ENCODE measurements around the gene SPDYE8.
"Not testable (repeated sequence)": the region's sequence is repeated elsewhere in the genome, so short reads cannot be mapped to it uniquely, and the experiment has no call there.

SPDYE8 gene, protein sequence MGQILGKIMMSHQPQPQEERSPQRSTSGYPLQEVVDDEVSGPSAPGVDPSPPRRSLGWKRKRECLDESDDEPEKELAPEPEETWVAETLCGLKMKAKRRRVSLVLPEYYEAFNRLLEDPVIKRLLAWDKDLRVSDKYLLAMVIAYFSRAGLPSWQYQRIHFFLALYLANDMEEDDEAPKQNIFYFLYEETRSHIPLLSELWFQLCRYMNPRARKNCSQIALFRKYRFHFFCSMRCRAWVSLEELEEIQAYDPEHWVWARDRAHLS

DNA sequence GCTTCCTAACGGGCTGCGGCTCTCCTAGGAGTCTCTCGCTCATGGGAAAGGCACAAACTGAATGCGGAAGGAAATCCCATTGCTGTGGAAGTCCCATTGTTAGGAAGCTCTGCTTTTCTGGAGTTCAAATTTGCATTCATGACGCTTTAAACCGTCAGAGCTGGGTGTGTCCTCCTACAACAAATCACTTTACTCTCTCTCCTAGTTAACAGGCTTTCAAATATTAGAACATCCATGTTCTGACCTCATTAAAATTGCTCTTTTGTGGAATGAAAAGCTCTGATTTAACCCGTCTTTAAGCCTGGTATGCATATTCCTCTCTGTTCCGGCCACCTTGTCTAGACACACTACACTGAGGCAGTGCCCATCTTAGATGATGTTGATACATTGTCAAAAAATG, at the start of gene SPDYE8:
Gene SPDYE8 (minus strand): TSS at position 101 of the 400 bp plus-strand sequence. CDS start 1,800 bp downstream, outside the sequence.
- not testable (repeated sequence) for H3K4me3 ChIP-seq (ENCODE audit: low read length)

DNA sequence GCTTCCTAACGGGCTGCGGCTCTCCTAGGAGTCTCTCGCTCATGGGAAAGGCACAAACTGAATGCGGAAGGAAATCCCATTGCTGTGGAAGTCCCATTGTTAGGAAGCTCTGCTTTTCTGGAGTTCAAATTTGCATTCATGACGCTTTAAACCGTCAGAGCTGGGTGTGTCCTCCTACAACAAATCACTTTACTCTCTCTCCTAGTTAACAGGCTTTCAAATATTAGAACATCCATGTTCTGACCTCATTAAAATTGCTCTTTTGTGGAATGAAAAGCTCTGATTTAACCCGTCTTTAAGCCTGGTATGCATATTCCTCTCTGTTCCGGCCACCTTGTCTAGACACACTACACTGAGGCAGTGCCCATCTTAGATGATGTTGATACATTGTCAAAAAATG, 28.2 kb upstream of the SPDYE8 start, which contains the start of gene SPDYE11:
Gene SPDYE11 (minus strand): TSS at position 101 of the 400 bp plus-strand sequence. CDS start 1,800 bp downstream, outside the sequence.
- H3K4me3 ChIP-seq (ENCODE audit: low read length), result not testable (repeated sequence)

DNA sequence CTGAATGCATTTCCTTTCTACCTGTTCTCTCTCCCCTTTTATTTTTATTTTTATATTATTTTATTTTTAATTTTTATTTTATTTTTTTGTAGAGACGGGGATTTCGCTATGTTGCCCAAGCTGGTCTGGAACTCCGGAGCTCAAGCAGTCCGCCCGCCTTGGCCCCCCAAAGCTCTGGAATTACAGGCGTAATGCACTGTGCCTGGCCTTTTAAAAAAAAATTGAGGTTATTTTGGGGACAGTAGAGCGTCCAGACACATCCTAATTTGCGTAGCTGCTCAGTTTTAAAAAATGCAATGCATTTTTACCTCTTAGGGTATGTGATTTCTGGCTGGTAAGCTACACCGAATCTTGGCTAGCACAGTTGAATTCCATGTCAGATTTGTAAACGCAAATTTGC, 23.1 kb downstream of the SPDYE8 start:
- peak overlapping the region; percentile 69 for H3K4me3 ChIP-seq (ENCODE audit: low read length)

DNA sequence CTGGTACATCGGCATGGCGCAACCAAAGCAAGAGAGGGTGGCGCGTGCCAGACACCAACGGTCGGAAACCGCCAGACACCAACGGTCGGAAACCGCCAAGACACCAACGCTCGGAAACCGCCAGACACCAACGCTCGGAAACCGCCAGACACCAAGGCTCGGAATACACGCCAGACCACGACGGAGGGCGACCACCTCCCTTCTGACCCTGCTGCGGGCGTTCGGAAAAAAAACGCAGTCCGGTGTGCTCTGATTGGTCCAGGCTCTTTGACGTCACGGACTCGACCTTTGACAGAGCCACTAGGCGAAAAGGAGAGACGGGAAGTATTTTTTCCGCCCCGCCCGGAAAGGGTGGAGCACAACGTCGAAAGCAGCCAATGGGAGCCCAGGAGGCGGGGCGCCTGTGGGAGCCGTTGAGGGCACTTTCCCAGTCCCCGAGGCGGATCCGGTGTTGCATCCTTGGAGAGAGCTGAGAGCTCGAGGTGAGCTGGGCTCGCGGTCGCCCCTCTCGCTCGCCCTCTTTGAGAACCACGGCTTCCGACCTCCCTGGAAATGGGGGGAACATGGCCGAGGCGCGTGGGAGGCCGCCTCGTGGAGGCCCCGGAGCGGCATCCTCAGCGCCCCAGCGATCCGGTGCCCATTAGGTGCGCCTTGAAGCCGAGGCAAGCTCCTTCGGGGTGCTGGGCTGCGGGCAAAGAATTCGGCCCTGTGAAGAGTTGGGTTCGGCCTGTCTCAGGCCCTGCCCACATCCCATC, 23.7 kb downstream of the SPDYE8 start:
- peak overlapping the region; percentile 51; the same call in 1 of the 2 replicates for H3K4me3 ChIP-seq (ENCODE audit: low read length)

DNA sequence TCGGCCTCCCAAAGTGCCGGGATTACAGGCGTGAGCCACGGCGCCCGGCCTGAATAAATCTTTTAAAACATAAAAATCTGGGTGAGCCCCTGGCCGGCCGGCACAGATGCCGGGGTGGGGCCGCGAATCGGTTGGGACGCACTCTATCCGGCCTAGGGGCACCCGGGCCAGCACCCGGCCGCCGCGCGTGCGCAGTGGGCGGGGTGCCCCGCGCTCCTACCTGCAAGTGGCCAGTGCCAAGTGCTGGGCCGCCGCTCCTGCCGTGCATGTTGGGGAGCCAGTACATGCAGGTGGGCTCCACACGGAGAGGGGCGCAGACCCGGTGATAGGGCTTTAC, 24.2 kb downstream of the SPDYE8 start:
- peak overlapping the region; percentile 51; the same call in 1 of the 2 replicates for H3K4me3 ChIP-seq (ENCODE audit: low read length)

DNA sequence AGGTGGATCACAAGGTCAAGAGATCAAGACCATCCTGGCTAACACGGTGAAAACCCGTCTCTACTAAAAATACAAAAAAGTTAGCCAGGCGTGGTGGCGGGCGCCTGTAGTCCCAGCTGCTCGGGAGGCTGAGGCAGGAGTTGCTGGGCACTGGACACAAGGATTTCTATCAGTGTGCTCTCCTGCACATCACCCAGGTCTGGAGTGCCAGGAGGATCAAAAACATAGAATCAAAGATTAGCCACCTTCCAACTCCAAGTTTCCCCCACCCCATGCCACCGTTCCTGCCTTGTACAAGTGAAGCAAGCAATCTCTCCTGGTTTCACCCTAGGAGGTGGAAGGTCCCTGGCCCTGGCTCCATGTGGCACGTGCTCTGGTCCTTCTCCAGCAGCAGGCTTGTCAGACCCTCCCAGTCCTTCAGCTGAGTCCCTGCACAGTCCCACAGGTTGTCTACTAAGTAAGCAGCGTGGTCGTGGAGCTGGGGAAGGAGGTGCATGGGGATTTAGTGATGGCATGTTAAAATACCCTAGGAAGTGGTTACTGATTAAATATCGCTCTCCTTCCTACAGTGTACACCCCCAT, 31.6 kb downstream of the SPDYE8 start:
- H3K4me3 ChIP-seq (ENCODE audit: low read length), result not testable (repeated sequence)

DNA sequence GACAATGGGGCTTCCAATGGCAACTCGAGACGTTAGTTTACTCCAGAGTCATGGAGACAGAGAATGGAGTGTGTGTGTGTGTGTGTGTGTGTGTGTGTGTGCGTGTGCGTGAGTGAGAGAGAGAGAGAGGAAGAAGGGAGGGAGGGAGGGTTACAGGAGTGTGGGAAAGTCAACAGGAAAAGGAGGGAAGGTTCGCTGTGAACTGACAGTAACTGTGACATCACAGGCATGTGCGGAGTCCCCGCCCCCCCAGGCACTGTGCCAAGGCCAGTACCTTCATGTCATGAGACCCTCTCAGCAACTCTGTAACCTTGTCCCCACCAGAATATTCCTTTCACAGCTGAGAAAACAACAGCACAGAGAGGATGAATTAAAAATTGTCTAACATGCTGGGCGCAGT, 32.1 kb downstream of the SPDYE8 start:
- not testable (repeated sequence) for H3K4me3 ChIP-seq (ENCODE audit: low read length)

DNA sequence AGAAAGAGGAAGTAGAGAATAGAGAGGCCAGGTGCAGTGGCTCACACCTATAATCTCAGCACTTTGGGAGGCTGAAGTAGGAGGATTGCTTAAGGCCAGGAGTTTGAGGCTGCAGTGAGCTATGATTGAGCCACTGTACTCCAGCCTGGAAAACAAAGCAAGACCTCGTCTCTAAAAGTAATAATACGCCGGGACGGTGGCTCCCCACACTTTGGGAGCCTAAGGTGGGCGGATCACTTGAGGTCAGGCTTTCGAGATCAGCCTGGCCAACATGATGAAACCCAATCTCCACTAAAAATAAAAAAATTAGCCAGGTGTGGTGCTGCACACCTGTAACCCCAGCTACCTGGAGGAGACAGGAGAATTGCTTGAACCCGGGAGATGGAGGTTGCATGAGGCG, 34.1 kb downstream of the SPDYE8 start:
- not testable (repeated sequence) for H3K4me3 ChIP-seq (ENCODE audit: low read length)

DNA sequence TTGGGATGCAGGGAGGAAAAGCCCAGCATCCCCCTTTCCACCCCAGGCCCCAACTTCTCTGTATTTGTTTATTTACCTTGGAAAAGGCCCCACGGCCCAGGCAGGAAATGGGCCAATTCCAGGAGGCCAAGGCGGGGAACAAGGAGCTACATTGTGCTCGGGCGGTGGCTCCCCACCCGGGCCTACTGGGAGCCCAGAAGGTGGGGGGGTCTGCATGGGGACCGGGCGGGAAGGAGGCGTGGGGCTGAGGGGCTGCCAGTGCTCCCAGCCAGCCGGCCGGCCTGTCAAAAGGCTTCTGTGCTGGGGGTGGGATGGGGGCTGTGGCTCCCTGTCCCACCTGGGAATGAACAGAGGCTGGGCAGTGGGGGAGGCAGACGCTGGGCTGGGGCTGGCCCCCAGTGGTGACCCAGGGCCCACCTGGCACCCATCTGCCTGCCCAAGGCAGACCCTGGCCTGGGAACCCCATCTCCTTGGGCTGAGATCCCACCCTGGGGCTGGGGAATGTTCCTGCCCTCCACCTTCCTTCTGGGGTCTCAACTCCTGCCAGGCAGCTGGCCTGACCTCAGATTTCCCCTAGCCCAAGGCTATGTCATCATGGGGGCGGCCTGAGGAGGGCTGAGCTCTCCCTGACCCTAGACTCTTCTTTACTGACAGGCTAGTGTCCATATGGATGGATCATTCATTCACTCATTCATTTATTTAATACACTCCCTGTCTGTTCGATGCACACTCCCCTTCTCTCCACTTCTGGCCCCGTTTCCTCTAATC, 39.2 kb downstream of the SPDYE8 start:
- H3K4me3 ChIP-seq (ENCODE audit: low read length), result not testable (repeated sequence)

DNA sequence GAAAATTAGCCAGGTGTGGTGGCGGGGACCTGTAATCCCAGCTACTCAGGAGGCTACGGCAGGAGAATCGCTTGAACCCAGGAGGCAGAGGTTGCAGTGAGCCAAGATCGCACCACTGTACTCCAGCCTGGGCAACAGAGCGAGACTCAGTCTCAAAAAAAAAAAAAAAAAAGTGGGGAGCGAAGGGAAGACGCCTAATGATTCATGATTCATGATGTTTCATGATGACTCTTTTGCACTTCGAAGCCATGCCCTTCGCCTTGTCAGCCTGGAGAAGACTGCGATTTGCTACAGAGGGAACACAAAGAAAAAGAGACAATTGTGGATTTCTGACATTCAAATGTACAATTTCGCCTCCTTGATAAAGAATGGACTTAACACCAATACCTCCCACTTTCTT, 47.5 kb downstream of the SPDYE8 start:
- not testable (repeated sequence) for H3K4me3 ChIP-seq (ENCODE audit: low read length)

DNA sequence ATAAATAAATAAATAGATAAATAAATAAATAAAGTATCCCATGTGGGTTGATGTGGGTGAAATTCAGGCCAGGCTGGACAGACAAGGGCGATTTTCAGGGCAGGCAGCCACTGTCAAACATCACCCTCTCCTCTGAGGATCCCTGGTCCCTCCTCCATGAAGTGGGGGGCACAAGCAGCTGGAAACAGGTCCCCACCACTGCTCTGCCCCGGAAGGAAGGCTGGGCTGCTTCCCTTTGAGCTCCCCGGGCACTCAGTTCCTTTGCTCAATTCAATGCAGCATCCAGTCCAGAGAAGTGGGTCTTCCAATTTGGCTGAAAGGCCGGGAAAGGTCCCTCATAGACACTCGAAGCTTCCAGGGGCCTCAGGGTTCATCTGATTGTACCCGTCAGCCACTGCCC, 49.2 kb downstream of the SPDYE8 start:
- H3K4me3 ChIP-seq (ENCODE audit: low read length), result not testable (repeated sequence)

DNA sequence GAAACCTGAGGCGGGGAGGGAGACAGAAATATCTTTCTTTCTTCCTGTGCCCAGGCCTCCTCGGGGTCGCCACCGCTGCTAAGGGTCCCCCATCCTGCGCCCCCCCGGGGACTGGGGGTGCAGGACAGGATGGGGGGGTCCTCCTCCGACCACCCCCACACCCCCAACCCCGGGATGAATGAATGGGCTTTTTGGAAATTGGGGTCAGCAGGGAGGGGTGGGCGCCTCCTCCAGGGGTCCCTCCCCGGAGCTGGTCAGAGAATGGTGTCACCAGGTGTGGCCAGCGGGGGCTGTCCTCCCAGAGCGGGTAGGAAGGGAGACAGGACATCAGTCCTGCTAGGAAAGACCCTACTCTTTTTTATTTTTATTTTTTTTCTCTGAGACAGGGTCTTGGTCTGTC, 53.1 kb downstream of the SPDYE8 start:
- H3K4me3 ChIP-seq (ENCODE audit: low read length), result not testable (repeated sequence)

DNA sequence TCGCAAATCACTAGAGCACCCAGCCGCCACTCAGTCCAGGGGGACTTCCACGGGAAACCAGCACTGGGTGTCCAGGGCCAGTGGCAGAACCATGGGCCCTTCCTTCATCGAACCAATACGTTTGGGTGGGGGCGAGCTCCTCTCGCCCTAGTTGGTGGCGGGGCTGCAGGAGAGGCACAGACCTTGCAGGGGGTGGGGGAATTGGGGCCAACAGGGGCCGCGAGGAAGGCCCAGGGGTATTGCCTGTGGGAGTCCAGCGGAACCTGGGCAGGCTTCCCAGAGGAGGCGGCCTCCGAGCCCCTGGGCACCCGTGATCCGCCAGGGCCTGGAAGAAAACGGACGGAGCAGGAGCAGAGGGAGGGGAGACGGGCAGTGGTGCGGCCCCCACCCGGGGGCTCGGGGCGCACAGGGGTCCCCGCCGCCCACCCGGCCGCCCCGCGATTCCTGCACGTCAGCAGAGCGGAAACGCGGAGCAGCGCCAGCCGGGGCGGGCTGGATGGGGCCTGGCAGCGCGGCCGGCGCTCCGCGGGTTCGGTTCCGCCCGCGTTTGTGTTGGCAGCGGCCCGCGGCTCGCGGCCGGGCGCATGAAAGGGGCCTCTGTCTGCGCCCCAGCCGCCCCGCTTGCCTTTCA, 53.8 kb downstream of the SPDYE8 start:
- not testable (repeated sequence) for H3K4me3 ChIP-seq (ENCODE audit: low read length)

DNA sequence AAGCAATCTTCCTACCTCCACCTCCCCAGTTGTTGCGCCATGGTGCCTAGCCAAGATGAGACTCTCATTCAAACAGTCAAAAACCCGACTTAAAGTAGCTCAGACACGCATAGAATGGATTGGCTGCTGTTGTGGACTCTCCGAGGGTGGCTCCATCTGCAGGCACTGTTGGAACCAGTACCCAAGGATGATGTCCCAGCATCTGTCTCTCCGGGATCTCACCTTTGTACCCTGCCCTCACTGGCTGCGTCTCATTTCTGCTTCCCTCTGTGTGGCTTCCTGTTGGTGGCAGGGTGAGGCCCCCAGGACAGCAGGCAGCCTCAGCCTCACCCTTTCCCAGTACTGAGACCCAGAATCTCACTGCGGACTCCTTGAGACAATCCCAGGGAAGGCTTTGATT, 54.8 kb downstream of the SPDYE8 start:
- not testable (repeated sequence) for H3K4me3 ChIP-seq (ENCODE audit: low read length)

DNA sequence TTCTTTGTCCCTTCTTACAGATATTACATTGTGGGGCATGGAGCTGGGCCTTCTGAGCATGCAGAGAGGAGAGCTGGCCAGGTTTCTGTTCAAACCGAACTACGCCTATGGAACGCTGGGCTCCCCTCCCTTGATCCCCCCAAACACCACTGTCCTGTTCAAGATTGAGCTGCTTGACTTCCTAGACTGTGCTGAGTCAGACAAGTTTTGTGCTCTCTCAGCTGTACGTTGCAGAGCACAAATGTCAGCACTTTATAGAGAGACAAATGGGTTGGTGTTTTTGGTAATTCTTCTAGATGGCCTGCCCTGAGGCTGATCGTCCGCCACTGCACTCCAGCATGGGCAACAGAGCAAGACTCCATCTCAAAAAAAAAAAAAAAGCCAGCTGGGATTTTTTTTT, 58.1 kb downstream of the SPDYE8 start:
- not testable (repeated sequence) for H3K4me3 ChIP-seq (ENCODE audit: low read length)

All from GM08714 (cell line).